Nephron progenitor cell (in vitro differentiated cells): ENCODE data around the gene FHIP1A.

Experiments
- DNase-seq: peaks from one replicate; pipeline ENCODE4 v3.0.0; 2021
- H3K27ac Mint-ChIP-seq: 2 replicates; pipeline ENCODE4 v1.8.0; 2021; ENCODE audit warnings: mild to moderate bottlenecking, moderate library complexity, mixed read lengths
- H3K27me3 Mint-ChIP-seq: 2 replicates; pipeline ENCODE4 v1.8.0; 2021; ENCODE audit warnings: mild to moderate bottlenecking, low read depth, mixed read lengths; ENCODE audit not compliant: poor library complexity
- H3K36me3 Mint-ChIP-seq: 2 replicates; pipeline ENCODE4 v1.8.0; 2021; ENCODE audit warnings: low read depth, mixed read lengths
- H3K4me1 Mint-ChIP-seq: 2 replicates; pipeline ENCODE4 v1.8.0; 2021; ENCODE audit warnings: mixed read lengths
- H3K4me3 Mint-ChIP-seq: 2 replicates; pipeline ENCODE4 v1.8.0; 2021; ENCODE audit warnings: mild to moderate bottlenecking, moderate library complexity, mixed read lengths
- H3K9me3 Mint-ChIP-seq: 2 replicates; pipeline ENCODE4 v1.8.0; 2021; ENCODE audit warnings: mild to moderate bottlenecking, moderate library complexity, mixed read lengths
- TF ChIP-seq, protein P1 (sequence below): fragments of 200-600 bp; sonication (generic); IDR thresholded peaks from 2 replicates; pipeline ENCODE4 v1.5.0; 2021; ENCODE audit warnings: antibody characterized with exemption

Gene FHIP1A

DNA sequence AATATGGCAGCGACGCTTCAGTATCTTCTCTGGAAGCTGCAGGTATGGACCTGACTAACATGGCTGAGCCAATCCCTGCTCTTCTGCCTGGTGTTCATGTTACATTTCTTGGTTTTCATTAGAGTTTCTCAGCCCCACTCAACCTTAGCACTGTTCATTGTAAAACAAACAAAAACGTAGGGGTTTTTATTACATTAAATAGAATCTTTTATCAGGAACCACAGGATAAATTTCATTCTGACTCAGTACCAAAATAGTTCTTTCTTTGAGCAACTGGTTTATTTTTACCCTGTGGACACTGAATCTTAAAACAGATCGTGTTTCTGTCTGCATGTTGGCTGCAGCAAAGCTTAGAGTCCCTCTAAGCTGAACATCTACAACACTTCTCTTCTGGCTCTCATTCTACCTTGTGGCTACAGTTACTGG, 27.1 kb downstream of the FHIP1A start:
- H3K4me3 Mint-ChIP-seq = no peak overlapping the region
- peaks cover 18% of the 10 kb centered on the region for H3K4me1 Mint-ChIP-seq
- no peak for DNase-seq
- TF ChIP-seq, protein P1, sequence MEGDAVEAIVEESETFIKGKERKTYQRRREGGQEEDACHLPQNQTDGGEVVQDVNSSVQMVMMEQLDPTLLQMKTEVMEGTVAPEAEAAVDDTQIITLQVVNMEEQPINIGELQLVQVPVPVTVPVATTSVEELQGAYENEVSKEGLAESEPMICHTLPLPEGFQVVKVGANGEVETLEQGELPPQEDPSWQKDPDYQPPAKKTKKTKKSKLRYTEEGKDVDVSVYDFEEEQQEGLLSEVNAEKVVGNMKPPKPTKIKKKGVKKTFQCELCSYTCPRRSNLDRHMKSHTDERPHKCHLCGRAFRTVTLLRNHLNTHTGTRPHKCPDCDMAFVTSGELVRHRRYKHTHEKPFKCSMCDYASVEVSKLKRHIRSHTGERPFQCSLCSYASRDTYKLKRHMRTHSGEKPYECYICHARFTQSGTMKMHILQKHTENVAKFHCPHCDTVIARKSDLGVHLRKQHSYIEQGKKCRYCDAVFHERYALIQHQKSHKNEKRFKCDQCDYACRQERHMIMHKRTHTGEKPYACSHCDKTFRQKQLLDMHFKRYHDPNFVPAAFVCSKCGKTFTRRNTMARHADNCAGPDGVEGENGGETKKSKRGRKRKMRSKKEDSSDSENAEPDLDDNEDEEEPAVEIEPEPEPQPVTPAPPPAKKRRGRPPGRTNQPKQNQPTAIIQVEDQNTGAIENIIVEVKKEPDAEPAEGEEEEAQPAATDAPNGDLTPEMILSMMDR = no peak
- peaks cover 3% of the 10 kb centered on the region for H3K27me3 Mint-ChIP-seq
- H3K9me3 Mint-ChIP-seq = no peaks in the 10 kb centered on the region
- no peaks in the 10 kb centered on the region for H3K36me3 Mint-ChIP-seq
- H3K27ac Mint-ChIP-seq = no peak overlapping the region

DNA sequence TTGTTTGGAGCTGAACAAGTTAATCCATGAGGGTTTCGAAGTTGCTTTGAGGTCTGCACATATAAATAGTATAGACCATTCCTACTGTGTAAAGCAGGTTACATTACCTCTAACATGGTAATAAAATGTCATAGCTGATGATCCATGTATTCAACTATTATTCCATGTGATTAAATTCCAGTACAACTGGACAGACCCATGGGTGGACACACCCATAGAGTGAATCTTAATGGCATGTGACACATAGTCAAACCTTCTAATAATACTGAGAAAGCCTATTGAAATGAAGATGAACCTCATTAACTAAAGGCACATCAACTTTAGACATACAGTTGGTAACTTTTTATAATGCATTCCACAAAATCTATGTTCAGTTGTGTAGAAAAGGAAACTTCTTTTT, 28.5 kb downstream of the FHIP1A start:
- Mint-ChIP-seq H3K27me3 (peaks cover 3% of the 10 kb centered on the region), H3K4me1 (peaks cover 16% of the 10 kb centered on the region), H3K27ac (no peak overlapping the region), H3K9me3 (no peaks in the 10 kb centered on the region), H3K36me3 (no peaks in the 10 kb centered on the region), H3K4me3 (no peak overlapping the region)
- DNase-seq = no peak
- TF ChIP-seq, protein P1 = no peak

DNA sequence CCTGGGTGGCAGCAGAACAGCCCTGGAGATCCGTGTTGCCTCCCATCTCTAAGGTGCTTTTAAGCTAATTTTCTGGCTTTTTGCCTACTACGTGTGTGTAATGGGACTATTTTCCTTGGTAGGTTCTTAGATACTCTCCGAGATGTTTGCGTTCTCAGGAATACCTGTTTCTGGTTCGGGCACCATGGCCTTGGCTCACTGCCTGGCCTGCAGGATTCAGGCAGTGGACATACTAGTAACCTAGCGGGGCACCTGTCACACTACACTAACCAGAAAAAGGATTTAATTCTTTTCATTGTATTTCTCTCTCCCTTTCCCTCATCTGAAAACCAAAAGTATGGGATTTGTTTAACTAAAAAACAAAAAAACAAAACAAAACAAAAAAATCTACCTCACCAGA, 29.2 kb downstream of the FHIP1A start:
- Mint-ChIP-seq H3K27me3 (peaks cover 6% of the 10 kb centered on the region), H3K27ac (no peak overlapping the region)

DNA sequence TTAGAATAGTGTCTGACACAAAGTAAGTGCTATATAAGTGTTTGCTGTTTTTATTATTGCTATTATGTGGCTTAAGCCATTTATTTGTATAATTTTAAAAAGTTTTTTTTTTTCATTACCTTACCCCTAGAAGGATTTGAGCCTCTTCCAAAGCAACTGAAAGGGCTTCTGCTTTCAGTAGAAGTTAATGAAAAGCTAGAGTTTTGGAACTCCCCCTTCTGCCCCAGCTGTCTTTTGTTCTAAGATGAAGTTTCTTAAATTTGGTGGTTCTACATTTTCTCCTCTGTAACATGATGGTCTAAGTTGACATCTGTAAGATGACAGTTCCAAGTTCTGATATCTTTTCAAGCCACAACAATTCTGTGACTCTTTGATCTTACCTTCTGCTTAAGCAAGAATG, 30.3 kb downstream of the FHIP1A start:
- no peak overlapping the region for H3K27ac Mint-ChIP-seq
- H3K4me1 Mint-ChIP-seq = peaks cover 25% of the 10 kb centered on the region
- H3K27me3 Mint-ChIP-seq = peaks cover 6% of the 10 kb centered on the region
- DNase-seq = no peak
- no peaks in the 10 kb centered on the region for H3K36me3 Mint-ChIP-seq
- TF ChIP-seq, protein P1 = no peak
- H3K4me3 Mint-ChIP-seq = no peak overlapping the region
- no peaks in the 10 kb centered on the region for H3K9me3 Mint-ChIP-seq

More for the DNA sequence above, 29.2 kb downstream of the FHIP1A start:
- H3K9me3 Mint-ChIP-seq = no peaks in the 10 kb centered on the region
- peaks cover 15% of the 10 kb centered on the region for H3K4me1 Mint-ChIP-seq
- no peaks in the 10 kb centered on the region for H3K36me3 Mint-ChIP-seq
- TF ChIP-seq, protein P1 = no peak
- H3K4me3 Mint-ChIP-seq = no peak overlapping the region
- DNase-seq = no peak

DNA sequence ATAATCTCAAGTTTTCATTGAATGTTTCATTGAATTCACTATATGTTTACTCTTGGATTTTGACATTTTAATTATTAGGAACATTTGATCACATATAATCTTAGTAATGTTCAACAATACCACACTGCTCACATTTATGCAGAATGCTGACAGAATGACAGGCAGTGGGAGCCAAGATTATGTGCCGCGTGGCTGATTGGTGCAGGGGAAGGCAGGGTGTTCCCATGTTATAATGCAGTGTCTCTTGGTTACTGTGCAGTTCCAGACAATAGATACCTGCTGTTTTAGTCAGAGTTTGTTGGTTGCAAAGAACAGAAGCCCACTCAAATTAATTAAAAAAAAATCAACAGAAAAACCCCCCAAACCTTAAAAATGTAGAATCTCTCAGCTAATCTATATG, 33.0 kb downstream of the FHIP1A start:
- peaks cover 18% of the 10 kb centered on the region for H3K4me1 Mint-ChIP-seq
- TF ChIP-seq, protein P1 = no peak
- no peaks in the 10 kb centered on the region for H3K36me3 Mint-ChIP-seq
- no peak overlapping the region for H3K4me3 Mint-ChIP-seq
- H3K27ac Mint-ChIP-seq = no peak overlapping the region
- no peaks in the 10 kb centered on the region for H3K9me3 Mint-ChIP-seq
- H3K27me3 Mint-ChIP-seq = peaks cover 6% of the 10 kb centered on the region
- DNase-seq = no peak

DNA sequence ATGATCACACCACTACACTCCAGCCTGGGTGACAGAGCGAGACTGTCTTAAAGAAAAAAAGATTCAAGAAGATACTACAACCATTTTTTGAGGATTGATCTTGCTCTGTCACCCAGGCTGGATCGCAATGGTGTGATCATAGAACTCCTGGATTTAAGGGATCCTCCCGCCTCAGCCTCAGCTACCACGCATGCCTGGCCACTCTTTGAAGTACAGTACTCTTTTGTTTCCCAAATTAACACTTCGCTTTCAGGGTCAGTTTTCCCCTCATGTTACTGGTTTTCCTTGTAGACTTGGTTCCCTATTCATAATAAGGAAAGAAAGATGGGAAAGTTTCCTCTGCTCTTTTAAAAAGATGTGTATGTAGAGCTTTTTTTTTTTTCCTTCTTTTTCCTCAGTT, 34.3 kb downstream of the FHIP1A start:
- H3K36me3 Mint-ChIP-seq = no peaks in the 10 kb centered on the region
- TF ChIP-seq, protein P1 = no peak

More for the DNA sequence above, 34.3 kb downstream of the FHIP1A start:
- Mint-ChIP-seq H3K9me3 (no peaks in the 10 kb centered on the region), H3K4me3 (no peak overlapping the region), H3K27ac (no peak overlapping the region), H3K27me3 (peaks cover 6% of the 10 kb centered on the region), H3K4me1 (peaks cover 18% of the 10 kb centered on the region)
- DNase-seq = no peak
